Renal cortical epithelial cell (primary cell): Measurements from ENCODE around the gene ARHGEF7. TPM values are rescaled to one million over a fixed set of nuclear protein-coding genes. Genes with fewer than 3 reads are reported as not detected.
A peak's percentile ranks its signal among the peaks of the same experiment; 100 is the strongest.
"Not testable (repeated sequence)": the region's sequence is repeated elsewhere in the genome, so short reads cannot be mapped to it uniquely, and the experiment has no call there.

Source experiments
- DNase-seq: peaks from one replicate; pipeline ENCODE4 v3.0.0-alpha.2; 2011; ENCODE audit warnings: low read depth
- total RNA-seq: library from RNA; depleted of rRNA; stranded (reverse); fragments of >200 nt; gene quantifications from 2 replicates; pipeline ENCODE4 v1.2.3, GENCODE V29; 2014

ARHGEF7 gene
- total RNA-seq, 1 donor from 2014 or later = 37.6 TPM

DNA sequence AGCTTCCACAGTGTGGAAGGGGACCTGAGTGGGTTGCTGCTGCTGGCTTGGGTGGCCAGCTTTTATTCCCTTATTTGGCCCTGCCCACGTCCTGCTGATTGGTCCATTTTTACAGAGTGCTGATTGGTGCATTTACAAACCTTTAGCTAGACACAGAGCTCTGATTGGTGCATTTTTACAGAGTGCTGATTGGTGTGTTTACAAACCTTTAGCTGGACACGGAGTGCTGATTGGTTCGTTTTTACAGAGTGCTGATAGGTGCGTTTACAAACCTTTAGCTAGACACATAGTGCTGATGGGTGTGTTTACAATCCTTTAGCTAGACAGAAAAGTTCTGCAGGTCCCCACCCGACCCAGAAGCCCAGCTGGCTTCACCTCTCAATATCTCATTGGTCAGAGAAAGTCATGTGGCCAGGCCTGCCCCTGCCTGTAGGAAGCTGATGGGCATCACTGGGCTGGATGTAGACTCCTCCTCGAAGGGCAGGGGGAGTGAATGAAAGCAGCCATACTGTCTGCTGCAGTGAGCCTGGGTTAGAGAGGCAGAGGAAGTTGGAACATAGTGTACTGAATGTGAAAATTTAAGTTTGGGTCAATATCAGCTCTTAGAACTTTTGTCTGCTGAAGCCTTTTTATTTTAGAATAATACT lies 83.7 kb downstream of the ARHGEF7 start:
- not testable (repeated sequence) for DNase-seq

DNA sequence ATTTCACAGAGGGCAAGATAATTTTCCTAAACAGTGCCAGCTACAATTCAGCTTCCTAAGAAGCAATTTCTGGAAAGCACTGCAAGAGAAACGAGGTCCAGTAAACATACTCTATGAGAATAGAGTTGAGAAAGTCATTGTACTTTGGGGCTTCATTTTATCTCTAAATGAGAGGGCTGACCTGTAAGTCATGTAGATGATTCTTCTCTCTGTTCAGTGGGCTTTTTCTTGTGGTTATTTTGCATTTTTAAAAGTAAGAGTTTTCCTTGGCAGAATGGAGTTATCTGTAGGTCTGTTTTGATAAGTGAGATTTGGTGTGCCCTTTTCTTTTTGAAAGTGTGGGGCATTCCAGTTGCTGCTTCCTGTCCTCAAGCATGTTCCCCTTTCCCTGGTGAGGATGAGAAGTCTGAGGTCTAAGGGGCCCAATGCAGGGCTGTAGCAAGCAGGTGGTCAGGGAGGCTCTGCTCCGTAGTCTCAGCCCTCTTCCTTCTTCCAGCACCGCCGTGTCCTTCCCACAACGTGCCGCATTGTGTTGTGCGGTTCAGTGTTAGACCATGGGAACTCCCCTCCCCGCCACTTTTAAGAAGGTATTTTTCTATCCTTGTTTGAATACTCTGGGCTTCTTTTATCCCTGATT lies 86.3 kb downstream of the ARHGEF7 start:
- no peak for DNase-seq

DNA sequence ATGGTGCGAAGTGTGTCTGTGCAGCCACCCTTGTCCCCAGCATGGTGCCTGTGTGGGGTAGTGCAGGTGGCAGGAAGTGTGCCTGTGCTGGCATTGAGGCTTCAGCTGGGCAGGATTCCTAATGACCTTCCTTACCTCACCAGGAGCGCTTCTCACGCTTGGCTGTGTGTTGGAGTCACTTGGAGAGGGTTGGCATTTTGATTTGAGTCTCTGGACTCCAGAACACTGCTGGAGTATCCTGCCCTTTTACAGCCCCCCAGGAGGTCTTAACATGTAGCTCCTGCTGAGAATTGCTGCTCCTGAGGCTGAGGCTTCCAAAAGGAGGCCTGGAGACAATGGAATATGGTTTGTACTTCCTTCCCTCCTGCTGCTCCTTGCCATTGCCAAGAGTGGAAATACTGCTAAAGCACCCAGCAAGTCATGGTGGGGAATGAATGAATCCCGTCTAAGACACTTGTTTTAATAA lies 87.1 kb downstream of the ARHGEF7 start:
- no peak for DNase-seq

DNA sequence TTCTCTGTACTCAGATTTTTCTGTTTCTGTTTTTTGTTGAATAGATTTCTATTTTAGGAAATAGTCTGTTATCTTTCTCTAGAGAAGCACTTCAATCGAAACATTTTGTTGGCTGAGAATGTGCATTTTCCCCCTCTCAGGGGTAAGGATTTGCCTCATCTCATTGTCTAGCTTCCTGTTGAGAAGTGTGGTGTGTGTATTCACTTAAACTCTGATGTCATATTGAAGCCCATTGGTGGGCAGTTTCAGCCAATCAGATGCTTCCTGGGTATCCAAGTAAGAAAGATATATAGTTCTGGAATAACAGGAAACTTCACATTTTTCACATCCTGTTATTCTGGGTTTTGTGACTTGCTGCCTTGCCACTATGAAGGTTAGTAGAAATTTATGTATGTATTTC lies 87.6 kb downstream of the ARHGEF7 start:
- DNase-seq = peak; percentile 36

DNA sequence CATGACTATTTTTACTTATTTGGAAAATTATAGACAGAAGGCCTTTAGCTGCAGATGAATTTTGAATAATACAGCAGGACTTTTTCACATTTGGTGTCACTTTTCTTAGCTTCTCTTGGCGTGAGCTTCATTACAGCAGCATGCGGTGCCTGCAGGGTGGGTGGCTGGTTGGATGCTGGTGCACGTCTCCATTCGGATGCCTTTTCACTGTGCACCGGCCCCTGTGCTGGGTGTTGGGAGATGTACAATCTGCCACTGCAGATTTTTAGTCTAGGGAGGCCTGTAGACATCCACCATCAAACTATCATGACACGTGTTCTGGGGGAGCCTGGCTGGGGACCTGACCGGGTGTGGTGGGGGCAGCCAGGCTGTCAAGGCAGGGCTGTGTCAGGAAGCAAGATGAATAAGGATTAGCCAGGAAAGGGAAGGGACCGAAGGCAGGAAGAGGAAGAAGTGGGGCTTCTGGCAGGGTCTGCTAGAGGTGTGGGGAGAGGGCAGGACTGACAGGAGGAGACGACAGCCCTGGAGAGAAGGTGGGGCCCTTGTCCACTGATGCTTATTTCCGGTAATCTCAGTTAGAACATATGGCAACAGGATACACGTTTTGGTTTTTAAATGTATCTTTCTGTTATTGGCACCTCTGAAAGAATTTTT lies 88.8 kb downstream of the ARHGEF7 start:
- DNase-seq = no peak

DNA sequence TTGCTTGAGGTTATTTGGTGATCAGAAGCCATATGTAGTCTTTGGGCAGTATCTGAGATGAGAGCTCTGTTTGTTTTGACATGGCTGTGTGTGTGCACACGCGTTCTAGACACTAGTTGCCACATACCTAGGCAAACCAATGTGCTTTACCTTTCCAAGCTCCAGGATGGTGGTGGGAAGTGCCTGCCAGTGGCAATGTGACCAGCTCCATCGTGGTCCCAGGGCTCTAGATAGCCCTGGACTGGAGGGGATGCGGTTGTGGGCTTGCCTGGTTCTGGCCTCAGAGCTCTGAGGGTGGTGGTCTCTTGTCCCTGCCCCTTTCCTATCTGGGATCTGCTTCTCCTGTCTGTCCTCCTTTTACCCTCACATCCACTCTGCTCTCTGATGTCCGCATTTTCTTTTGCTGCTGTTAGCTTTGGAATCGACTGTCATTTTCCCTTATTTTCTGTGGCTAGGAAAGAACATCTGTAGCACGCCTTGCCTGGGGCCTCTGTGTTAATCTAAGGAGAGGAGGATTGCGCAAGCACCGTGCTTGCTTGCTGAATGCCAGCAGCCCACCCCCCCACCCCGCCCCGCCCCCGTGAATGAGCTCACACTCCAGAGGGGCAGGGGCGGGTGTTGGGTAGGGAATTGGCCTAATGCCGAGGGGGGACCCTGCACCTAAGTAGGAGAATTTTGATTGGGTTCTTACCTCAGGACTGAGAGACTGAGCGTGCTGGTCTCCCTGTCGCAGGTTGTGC lies 89.5 kb downstream of the ARHGEF7 start:
- peak; percentile 63 for DNase-seq

DNA sequence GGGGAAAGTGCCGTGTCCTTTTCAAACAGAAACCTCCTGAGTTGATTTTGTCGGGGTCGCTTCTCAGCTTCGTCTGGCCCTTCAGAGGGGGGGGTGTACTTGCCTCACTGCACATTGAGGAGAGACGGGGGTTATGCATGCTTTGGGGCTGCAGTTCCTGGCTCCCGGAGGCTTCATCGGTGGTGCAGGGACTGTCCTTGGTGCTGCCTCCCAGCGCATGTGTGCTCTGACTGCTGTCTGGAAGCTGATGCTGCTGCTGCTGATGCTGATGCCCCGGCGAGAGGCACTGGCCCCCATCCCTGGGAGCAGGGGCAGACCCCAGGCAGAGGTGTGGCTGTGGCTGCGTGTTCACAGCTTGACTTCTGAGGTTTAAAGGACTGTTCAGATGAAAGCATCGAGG lies 91.0 kb downstream of the ARHGEF7 start:
- DNase-seq = no peak

DNA sequence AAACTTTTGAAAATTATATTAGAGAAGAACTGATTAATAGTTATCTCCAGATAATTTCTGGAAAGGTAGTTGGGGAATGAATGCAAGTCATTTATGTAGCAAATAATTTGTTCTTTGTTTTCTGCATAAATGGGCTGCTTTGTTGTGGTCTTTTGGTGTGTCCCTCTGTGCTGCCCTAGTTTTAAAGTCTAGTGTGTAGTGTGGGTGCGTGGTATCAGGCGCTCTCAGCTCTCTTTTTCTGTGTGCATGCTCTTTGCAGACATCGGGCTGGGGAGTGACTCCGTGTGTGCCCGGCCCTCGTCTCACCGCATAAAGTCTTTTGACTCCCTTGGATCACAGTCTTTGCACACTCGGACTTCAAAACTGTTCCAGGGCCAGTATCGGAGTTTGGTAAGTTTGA lies 94.5 kb downstream of the ARHGEF7 start:
- no peak for DNase-seq

DNA sequence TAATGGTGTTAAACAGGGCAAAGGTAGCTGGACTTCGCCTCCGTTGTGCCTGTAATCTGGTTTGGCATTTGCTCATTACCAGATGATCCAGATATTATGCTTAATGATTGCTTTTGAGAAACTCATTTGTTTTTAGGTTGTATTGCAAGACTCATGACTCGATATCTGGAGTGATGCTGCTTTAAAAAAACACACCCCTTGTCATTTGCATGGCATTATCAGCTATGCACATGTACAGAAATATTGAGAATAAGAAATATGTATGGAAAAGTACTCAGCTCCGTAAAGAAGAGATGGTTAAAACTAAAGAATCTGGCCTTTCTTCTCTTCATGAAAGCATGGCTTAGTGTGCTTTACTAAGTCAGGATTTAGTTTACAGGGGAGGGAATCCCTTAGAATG lies 95.0 kb downstream of the ARHGEF7 start:
- no peak for DNase-seq

DNA sequence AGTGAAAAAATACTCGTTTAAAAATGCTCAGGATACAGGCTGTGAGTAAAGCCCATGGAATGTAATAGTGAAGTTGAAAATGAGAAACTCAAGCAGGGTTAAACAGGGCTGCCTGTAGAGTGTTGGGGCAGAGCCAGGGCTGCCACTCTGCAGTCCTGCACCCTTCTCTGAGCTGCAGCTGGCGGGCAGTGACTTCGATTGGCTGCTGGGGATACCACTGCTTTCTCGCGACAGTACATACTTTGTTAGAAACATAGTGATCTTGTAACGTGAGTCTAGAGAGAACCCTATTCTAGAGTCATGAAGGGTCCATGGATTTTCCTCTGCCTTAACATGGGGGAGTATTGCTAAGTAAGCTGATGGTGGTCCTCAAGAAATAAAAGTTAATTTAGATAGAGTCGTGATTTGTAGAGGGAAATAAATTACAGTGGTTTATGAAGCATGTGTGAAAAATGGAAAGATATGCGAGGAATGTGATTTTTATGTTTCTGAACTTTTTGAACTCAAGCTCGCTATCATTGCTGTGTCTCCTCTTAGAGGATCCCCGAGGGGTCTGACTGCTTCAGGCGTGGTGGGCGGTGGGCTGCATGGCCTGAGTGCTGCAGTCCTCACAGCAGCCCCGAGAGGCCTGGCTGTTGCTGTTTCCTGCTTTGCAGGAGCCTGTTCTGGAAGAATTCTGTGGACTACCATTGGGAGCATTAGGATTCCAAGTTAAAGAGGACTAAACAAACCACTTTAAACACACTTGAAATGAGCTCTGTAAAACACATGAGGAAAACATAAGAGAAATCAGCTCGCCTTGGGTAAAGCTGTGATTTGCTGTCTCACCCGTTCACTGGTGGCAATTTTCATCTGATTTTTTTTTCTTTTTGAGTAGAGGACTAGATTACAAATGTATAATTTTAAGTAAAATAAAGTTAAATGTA lies 95.7 kb downstream of the ARHGEF7 start:
- peak; percentile 84 for DNase-seq

DNA sequence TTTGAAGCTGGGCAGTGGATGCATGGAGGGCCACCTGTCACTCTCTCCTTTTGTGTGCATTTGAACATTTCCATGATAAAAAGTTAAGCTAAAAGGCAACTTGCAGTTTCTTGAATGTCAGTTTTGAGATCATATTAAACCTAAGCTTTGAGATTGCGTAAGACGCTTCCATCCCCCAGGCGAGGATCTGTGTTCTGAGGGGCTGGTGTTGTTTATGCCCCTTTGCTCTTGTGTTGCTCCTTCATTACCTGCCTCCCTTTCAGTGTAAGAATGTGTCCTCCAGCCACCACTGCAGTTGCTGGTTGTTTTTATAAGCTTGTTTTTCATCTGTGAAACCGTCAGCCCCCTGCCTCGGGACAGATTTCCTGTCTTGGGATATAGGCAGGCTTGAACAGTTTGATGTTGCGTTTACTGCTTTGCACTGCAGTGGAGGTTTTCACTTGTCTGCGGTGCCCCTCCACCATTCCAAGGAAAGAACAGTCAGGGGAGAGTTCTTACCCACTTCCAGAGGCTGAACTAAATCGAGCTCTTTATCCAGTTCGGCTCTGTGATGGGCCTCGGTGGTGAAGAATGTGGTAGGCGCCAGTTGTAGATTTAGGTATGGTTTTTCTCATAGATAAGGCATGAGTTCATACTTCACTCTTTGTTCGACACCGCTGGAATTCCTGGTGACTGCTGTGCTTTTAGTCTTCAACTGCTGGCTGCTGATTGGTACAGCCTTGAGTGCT lies 96.8 kb downstream of the ARHGEF7 start:
- DNase-seq = no peak

DNA sequence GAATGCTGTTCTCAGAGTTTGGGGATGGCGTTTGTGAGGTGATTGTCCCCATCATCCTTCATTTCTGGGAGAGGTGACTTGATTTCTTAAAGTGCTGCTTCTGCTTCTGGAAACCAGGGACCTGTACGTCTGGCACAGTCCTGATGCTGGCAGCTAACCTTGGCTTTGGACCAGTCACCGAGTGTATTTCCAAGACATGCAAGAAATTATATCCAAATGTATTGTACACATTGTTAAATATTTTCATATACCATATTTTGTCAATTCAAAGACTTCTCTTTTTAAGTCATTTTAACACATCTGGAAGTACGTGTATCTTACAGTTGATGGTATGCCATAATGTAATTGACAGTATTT lies 97.4 kb downstream of the ARHGEF7 start:
- DNase-seq = no peak

DNA sequence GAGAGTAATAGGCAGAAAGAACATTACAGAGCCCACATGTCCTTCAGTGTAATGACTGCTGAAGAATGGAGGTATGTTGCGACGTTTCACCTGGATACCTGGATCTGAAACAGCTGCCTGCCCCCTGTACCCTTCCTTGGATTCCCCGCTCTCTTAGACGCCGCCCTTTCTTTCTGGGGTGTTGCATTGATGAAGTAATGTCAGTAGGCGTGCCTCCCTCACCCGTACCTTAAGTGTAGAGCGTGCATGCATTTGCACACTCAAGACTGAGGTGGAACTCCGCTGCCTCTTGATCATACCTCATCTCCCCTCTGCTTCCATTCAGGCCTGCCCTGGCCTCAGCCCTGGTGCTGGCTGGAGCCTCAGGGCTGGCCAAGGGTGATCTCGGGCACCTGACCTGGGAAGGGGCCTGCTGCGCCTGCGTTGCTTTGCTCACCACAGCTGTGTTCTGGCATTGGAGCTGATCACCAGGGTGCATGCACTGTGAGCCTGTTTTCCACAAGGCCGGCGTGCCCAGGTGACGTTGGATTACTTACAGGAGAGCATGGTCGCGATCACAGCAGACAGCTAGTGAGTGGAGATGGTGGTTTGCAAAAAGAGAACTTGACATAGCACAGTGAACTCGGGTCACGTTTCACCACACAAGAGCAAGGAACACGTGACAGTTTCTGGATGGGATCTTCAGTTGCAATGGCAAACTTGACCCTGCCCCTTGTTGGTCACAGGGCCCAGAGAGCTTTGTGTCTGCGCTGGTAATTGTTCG lies 99.0 kb downstream of the ARHGEF7 start:
- peak; percentile 45 for DNase-seq

DNA sequence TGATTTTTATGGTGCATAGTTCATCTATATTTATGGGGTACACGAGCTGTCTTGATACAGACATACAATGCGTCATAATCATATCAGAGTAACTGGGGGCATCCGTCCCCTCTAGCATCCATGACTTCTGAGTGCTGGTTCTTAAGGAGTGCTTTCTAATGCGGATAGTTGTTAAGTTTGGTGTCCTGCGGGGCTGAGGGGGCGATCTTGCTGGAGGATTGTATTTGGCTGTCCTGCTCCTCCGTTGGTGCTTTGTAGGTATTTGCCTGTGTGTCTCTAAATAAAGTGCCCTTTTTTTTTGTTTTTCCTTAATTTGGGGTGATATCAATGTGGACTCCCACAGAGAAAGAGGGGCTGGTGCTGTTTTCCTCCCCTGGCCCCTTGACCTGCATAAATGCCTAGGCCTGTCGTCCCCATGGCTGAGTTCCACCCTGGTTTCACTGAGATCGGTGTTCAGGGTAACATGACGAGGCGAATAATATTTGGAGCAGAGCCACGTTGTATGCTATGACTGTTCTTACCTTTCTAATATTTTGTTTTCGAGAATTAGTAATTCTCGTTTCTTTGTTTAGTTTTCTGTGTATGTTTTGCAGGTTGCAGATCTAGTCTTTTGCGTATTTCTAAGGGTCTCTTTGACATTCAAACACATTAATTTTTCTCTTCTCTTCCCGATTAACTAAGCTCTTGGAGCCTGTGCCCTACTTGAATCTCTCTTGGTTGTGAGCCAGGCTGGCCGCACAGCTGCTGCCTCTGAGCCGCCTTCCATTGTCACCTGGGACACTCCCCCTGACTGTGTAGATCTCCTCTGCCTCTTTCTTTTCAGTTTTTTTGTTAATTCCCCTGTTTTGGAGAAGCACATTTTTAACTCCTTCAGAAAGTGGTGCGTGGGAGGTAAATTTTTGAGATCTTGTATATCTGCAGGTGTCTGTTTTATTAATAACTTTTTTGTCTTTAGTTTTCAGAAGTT lies 100.3 kb downstream of the ARHGEF7 start:
- DNase-seq = no peak

DNA sequence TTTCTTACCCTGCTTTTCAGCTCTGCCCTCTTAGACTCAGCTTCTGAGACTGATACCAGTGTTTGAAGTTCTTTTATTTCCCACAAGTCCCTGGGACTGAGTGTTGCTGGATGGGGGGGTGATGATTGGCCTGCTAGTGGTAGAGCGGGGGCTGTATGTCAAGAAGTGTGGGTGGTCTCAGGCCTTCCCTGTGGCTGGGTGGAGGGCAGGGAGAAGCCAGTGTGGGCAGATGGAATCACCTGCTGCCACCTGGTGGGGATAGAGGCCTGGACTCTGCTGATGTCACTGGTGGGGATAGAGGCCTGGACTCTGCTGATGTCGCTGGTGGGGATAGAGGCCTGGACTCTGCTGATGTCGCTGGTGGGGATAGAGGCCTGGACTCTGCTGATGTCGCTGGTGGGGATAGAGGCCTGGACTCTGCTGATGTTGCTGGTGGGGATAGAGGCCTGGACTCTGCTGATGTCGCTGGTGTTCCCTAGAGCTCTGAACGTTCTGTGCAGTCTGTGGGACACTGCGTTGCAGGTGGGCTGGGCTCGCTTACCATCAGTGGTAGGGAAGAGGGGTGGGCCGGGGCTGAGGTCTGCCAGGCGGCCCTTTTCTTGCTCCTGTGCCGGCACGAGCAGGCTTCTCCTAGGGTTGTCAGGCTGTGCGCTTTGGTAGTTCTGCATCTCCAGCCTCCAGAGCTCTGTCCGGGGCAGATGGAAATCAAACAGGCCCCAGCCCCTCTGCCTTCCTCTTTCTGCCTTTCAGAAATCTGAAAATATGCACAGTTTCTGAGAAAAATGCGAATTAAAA lies 101.3 kb downstream of the ARHGEF7 start:
- DNase-seq = no peak

DNA sequence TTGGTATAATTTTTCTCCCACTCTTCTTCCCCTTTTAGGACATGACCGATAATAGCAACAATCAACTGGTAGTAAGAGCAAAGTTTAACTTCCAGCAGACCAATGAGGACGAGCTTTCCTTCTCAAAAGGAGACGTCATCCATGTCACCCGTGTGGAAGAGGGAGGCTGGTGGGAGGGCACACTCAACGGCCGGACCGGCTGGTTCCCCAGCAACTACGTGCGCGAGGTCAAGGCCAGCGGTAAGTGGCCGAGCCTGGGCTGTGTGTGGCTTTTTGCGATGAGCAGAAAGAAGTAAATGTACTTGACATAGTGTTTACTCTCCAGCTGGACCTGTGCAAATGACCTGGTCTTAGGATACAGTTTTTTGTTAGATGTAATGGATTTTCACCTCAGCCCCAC lies 102.5 kb downstream of the ARHGEF7 start:
- no peak for DNase-seq

DNA sequence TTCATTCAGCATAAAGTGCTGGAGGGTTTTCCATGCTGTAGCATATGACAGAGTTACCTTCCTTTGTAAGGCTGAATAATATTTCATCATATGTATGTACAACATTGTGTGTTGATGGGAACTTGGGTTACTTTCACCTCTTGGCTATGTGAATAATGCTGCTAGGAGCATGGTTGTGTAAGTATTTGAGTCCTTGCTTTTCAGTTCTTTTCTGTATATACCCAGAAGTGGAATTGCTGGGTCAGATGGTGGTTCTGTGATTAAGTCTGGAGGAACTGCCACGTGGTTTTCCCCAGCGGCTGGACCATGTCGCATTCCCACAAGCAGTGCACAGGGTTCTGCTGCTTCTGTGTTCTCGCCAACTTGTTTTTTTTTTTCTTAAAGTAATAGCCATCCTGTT lies 104.2 kb downstream of the ARHGEF7 start:
- peak; percentile 88 for DNase-seq

DNA sequence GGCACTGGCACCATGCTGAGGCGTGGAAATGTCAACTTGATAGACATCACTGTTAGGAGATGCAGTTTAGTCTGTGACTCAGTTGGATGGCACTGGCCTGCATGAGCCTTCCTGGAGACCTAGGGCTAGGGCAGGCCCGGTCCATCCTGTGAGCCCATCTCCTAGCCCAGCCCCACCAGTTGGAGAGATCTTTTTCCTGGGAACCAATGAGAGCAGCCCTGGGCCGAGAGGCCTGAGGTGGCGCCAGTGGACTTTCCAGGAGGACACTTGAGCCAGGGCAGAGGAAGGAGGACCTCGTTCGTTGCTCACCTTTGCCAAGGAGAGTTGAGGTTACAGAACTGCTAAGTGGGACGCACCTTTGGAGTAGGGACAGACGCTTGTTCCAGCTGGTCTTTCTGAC lies 104.8 kb downstream of the ARHGEF7 start:
- no peak for DNase-seq
